Activated CD8-positive, alpha-beta T cell treated with anti-CD3 and anti-CD28 coated beads, Interleukin-2, amount 10 ng/mL, durations not matched to agents 7 days and 5 days (primary cell): ENCODE results near the gene TRMT61A. TPM values are rescaled to one million over a fixed set of nuclear protein-coding genes. Genes with fewer than 3 reads are reported as not detected.

ENCODE experiments used
- total RNA-seq, 2 experiments: library from RNA; stranded (reverse); gene quantifications; one replicate each; pipeline ENCODE4 v1.2.3, GENCODE V29; 2021

Gene TRMT61A
- total RNA-seq, 2 experiments from 2014 or later = 8.5 to 8.8 TPM

Other genes with a start within 250 kb of the TRMT61A start
- gene EIF5, start 195.0 kb upstream of the TRMT61A start, total RNA-seq = 100 to 1,000 TPM; 240 to 241 TPM
- 10 to 100 TPM; 76.8 to 86.7 TPM for gene MARK3, start 143.8 kb upstream of the TRMT61A start, total RNA-seq
- 1 to 10 TPM; 2.2 to 2.7 TPM for gene CKB, start 6.4 kb upstream of the TRMT61A start, total RNA-seq
- 10 to 100 TPM; 31.1 to 33.2 TPM for gene BAG5, start 33.5 kb downstream of the TRMT61A start, total RNA-seq
- gene COA8, start 33.8 kb downstream of the TRMT61A start, total RNA-seq = 10 to 100 TPM; 28.3 to 34.3 TPM
- 100 to 1,000 TPM; 137 to 140 TPM for gene KLC1, start 100.0 kb downstream of the TRMT61A start, total RNA-seq
- gene XRCC3, start 186.3 kb downstream of the TRMT61A start, total RNA-seq = 10 to 100 TPM; 46.2 to 52.5 TPM
- gene ZFYVE21, start 186.6 kb downstream of the TRMT61A start, total RNA-seq = 10 to 100 TPM; 16.7 to 17.4 TPM